ENCODE results near the gene ALDH18A1.

DNA sequence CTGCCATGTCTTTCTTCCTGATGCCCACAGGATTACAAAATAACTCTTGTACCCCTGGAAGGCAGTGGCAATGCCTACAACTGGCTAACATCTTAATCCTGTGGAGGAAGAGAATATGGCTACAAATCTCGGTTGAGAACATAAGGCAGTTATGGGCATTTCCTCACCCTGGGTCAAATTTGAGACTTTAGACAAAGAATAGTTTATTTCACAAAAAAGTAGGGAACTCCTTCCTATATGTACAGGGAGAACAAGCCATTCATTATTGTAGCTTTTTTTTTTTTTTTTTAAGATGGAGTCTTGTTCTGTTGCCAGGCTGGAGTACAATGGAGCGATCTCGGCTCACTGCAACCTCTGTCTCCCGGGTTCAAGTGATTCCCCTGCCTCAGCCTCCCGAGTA is 2.6 kb downstream of the ALDH18A1 start:
- TF ChIP-seq, protein P1, sequence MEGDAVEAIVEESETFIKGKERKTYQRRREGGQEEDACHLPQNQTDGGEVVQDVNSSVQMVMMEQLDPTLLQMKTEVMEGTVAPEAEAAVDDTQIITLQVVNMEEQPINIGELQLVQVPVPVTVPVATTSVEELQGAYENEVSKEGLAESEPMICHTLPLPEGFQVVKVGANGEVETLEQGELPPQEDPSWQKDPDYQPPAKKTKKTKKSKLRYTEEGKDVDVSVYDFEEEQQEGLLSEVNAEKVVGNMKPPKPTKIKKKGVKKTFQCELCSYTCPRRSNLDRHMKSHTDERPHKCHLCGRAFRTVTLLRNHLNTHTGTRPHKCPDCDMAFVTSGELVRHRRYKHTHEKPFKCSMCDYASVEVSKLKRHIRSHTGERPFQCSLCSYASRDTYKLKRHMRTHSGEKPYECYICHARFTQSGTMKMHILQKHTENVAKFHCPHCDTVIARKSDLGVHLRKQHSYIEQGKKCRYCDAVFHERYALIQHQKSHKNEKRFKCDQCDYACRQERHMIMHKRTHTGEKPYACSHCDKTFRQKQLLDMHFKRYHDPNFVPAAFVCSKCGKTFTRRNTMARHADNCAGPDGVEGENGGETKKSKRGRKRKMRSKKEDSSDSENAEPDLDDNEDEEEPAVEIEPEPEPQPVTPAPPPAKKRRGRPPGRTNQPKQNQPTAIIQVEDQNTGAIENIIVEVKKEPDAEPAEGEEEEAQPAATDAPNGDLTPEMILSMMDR (IDR thresholded peaks at IDR 0.05; ENCODE audit: insufficient read depth, low read length): no peak
- TF ChIP-seq POLR2AphosphoS5 (IDR thresholded peaks at IDR 0.05; ENCODE audit: low read depth): no peak
- TF ChIP-seq, protein P2, sequence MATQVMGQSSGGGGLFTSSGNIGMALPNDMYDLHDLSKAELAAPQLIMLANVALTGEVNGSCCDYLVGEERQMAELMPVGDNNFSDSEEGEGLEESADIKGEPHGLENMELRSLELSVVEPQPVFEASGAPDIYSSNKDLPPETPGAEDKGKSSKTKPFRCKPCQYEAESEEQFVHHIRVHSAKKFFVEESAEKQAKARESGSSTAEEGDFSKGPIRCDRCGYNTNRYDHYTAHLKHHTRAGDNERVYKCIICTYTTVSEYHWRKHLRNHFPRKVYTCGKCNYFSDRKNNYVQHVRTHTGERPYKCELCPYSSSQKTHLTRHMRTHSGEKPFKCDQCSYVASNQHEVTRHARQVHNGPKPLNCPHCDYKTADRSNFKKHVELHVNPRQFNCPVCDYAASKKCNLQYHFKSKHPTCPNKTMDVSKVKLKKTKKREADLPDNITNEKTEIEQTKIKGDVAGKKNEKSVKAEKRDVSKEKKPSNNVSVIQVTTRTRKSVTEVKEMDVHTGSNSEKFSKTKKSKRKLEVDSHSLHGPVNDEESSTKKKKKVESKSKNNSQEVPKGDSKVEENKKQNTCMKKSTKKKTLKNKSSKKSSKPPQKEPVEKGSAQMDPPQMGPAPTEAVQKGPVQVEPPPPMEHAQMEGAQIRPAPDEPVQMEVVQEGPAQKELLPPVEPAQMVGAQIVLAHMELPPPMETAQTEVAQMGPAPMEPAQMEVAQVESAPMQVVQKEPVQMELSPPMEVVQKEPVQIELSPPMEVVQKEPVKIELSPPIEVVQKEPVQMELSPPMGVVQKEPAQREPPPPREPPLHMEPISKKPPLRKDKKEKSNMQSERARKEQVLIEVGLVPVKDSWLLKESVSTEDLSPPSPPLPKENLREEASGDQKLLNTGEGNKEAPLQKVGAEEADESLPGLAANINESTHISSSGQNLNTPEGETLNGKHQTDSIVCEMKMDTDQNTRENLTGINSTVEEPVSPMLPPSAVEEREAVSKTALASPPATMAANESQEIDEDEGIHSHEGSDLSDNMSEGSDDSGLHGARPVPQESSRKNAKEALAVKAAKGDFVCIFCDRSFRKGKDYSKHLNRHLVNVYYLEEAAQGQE (IDR thresholded peaks at IDR 0.05; ENCODE audit: insufficient replicate concordance, low read depth): no peak

Data from HL-60 (cell line).